GM23248 (cell line): Measurements from ENCODE around the gene MT1E.

ENCODE experiments used
- EZH2 ChIP-seq: fragments of 200-600 bp; sonication (generic); IDR thresholded peaks from 2 replicates; pipeline ENCODE4 v1.6.1; 2018; ENCODE audit warnings: antibody characterized with exemption, mild to moderate bottlenecking; ENCODE audit not compliant: insufficient read depth, poor library complexity, severe bottlenecking
- EZH2phosphoT487 ChIP-seq: fragments of 200-600 bp; sonication (generic); IDR thresholded peaks from 2 replicates; pipeline ENCODE4 v1.6.1; 2018; ENCODE audit warnings: antibody characterized with exemption, moderate library complexity, mild to moderate bottlenecking, low read depth; ENCODE audit not compliant: insufficient read depth

- no peak for TF ChIP-seq EZH2phosphoT487
- no peak for TF ChIP-seq EZH2
Measured at GRCh38 chr16:56614549-56614991, 11.0 kb upstream of the MT1E start.
